AG20443 (cell line): ENCODE measurements around the gene ZNF343.

ENCODE experiments used
- DNase-seq: peaks from one replicate; pipeline ENCODE4 v3.0.0; 2012; ENCODE audit warnings: low spot score, mixed read lengths

The ZNF343 gene

DNA sequence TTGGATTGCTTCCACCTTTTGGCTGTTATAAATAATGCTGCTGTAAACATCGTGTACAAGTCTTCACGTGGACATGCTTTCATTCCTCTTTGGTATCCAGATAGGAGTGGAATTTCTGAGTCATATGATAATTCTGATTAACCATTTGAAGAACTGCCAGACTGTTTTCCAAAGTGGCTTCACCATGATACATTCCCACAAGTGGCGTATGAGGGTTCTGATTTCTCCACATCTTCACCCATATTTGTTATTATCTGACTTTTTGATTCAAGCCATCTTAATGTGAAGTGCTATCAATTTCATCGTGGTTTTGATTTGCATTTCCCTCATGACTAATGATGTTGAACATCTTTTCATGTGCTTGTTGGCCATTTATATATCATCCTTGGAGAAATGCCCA, 35.2 kb downstream of the ZNF343 start:
- peak; percentile 17 for DNase-seq

DNA sequence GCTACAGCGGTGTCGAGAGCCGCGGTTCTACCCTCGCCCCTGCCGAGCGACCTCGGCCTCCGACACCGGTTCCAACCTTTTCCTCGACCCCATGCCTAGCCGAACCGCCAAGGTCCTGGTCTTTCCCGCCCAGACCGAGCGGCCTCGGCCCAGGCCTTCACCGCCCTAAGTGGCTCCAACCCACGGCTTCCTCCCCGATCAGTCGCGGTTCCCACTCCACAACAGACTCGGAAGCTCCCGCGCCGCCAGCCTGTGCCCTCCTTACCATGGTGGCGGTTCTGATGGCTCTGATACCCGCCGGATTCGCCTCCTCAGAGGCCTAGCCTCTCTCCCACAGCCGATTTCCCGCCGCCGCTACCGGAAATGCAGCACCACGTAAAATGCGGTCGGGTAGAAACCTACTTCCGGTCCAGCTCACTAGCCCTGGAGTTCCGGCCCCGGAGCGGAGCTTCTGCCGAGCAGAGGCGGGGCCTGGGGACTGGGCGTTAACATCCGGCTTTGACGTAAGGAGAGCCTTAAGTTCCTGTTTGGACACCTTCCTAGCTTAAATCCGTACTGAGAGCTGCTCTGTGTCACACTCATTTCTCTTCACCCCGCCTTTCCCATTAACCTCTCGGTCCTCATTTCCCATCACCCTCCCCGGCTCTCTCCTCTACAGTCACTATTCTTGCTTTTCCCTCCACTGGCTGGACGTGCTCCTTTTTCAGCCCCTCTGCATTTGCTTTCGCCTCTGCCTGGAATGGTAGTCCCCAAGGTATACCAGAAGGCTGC, 38.1 kb downstream of the ZNF343 start, which contains the start of gene SNRPB:
Gene SNRPB (minus strand): TSS at position 367 of the 771 bp plus-strand sequence. CDS start 99 bp downstream, at position 268.
- DNase-seq = peak; percentile 98

DNA sequence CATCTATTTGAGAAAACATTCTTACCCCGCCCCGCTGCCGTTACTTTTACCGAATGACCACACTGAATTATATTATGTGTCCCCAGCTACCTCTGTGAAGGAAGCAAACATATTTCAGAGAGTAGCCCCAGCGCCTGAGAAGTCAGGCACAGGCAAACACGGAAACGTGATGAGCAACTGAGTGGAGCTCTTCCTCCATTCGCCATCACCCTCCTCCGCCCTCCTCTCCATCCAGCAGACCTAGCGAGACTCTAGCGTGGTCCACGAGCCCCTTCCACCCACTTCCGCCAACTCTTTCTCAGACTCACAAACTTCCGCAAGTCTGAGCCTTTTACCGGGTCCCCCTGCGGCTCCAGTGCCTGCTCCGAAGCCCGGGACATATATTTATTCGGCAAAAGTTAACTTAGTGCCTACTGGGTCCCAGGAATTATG, 38.7 kb downstream of the ZNF343 start:
- peak; percentile 70 for DNase-seq

DNA sequence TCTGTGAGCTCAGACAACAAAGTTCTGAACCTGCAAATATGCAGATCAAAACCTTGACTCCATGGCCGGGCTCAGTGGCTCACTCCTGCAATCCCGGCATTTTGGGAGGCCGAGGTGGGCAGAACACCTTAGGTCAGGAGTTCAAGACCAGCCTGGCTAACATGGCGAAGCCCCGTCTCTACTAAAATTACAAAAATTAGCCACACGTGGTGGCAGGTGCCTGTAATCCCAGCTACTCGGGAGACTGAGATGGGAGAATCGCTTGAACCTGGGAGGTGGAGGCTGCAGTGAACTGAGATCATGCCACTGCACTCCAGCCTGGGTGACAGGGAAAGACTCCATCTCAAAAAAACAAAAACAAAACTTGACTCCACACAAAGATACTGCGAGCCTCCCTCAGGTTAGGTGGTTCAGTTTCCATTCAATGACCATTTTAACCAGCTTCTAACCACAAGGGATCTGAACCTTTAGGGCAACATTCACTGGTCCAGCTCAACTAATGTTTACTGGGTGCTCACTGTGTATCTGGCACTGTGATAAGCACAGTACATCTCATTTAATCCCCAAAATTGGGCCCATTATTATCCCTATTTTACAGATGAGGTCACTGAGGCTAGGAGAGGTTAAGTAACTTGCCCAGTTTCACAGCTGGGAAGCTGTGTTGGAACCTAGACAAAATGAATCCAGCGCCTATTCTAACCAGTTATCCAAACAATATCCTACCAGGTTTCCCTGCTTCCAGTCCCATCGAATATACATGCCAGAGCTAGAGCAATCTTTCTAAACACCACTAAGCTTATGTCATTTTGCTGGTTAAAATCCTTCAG, 39.9 kb downstream of the ZNF343 start:
- no peak for DNase-seq

DNA sequence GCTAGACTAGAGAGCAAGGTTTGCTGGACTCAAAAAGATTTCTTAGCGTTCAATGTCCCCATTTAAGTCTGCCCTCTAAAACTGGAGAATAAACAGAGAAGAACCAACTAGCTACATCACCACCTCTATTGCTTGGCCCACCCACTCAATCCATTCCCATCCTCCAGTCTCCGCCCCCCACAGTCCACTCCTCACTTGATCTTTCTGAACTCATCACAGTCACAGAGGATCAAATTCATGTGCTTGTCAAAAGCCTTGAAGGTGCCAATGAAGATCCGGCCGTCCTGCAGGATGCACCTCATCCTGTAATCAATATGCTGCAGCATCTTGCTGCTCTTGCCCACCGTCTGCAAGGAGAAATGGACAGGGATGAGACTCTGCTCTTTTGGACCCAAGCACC, 41.3 kb downstream of the ZNF343 start:
- DNase-seq = no peak

DNA sequence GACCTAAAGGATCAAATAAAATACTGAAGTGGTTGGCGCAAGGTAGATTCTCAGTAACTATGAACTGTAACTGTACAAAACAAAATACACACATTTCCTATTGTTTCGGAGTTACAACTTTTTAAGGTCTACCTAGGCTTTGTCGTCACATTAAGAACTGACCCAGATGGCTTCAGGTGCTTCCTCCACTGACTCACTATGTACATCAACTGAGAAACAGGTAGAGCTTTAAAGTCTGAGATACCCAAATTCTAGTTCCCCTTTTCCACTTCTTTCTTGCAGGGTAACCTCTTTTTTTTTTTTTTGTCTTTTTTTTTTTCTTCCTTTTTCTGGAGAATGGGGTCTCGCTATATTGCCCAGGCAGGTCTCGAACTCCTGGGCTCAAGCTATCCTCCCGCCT, 43.6 kb downstream of the ZNF343 start:
- no peak for DNase-seq

DNA sequence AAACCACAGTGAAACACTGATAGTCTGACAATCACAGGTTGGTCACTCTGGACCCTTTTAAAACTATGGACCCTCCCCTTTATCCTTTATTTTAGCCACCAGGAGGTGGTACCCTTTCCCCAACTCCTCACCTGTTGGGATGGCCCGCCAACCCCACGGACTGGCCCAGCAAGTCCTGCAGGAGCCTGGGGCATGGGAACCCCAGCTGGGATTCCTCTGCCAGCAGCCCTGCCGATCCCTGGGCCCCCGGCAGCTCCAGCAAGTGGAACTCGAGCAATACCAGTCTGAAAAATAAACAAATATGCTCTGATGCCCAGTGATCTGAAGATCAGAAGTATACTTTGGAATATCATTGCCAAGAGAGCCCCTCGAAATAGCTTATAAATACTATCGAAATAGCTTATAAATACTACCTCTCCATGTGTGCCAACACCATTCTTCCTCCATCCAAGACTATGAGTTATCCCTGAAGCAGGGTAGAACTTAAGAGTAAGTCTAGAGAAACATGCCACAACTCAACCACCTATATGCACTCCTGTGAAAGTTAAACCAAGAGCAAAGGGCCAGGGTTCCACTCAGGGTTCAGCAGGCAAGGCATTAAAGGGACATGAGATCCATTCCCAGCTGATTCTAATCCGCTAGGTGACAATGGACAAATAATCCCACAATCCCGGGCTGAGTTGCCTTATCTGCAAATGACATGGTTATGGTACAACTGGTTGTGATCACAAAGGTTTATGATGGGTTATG, 44.9 kb downstream of the ZNF343 start:
- DNase-seq = no peak

DNA sequence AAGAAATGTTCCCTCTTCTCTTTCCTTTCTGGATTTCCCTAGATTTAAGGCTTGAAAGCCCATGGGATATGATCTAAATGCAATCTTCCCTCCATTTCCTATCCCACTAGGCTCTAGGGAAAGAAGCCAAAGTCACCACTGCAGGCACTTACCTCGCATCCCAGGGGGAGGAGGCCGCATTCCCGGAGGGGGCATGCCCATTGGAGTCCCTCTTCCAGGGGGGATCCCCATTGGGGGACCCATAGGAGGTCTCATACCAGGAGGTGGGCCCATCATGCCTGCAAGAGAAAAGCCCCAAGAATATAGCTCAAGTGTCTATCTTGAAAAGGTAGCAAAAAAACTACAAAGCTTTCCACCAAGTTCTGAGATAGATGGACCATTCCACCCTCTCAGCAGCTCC, 46.2 kb downstream of the ZNF343 start:
- DNase-seq = no peak

DNA sequence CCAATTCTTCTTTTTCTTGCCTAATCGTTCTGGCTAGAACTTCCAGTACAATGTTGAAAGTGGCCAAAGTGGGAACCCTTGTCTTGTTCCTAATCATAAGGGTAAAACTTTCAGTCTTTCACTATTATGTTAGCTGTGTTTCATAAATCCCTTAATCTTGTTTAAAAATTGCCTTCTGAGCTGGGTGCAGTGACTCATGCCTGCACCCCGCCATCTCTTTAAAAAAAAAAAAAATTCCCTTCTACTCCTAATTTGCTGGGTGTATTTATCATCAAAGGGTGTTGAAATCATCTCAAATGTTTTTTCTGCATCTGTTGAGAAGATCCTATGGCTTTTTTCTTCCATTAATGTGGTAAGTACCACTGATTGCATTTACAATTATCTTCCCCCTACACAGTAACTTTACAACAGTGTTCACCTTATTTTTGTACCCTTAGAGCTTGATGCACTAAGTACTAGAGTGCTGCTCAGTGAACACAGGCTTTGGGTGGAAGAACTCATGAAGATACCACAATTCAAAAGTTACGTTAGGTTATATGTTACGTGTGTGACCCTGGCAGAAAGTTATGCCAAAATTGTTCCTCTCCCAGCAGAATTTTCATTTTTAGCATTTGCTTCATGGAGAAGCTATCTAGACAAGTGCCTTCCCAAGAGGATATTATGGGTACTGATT, 47.8 kb downstream of the ZNF343 start:
- no peak for DNase-seq

DNA sequence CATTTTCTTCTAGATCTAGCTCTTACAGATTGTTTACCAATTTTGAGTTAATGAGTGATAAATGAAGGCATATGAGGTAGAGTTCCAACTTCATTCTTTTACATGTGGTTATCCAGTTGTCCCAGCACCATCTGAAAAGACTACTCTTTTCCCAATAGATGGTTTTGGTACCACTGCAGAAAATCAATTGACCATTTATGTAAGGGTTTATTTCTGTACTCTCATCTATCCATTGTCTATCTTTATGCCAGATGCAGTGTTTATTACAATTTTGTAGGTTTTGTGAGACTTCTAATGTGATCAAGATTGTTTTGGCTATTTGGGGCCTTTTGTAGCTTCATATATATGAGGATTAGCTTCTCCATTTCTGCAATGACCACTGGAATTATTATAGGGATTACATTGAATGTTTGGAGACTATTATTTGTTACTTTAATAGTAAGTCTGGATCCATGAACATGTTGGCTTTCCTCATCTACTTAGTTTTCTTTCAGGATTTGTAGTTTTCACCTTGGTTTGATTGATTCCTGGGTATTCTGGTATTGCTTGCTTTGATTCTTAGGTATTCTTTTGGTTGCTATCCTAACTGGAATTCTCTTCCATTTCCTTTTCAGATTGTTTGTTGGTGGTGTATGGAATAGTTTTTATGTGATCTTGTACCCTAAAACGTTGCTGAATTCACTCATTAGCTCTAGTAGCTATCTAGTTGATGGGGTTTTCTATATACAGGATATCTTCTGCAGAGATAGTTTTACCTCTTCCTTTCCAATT, 48.5 kb downstream of the ZNF343 start:
- DNase-seq = no peak

DNA sequence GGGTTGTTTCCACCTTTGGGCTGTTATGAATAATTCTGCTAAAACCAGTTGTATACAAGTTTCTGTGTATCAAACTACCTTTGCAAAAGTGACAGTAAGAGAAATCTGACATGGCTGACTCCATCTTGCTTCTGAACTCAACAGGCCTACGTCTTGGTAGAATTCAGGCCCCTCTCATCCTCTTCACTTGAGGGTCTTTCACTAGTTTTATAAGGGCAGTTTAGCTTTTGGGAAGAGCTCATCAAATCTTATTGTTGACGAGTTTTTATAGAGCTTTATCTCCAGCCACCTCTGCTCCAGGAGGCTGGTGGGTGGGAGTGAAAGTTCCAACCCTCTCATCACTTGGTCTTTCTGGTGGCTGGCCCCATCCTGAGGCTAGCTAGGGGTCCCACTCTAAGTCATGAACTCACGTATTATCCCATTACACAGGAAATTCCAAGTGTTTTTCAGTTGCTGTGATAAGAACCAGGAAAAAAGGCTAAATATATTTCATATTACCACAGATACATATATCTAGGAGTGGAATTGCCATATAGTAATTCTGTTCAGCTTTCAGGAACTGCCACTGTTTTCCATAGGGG, 49.7 kb downstream of the ZNF343 start:
- DNase-seq = no peak

DNA sequence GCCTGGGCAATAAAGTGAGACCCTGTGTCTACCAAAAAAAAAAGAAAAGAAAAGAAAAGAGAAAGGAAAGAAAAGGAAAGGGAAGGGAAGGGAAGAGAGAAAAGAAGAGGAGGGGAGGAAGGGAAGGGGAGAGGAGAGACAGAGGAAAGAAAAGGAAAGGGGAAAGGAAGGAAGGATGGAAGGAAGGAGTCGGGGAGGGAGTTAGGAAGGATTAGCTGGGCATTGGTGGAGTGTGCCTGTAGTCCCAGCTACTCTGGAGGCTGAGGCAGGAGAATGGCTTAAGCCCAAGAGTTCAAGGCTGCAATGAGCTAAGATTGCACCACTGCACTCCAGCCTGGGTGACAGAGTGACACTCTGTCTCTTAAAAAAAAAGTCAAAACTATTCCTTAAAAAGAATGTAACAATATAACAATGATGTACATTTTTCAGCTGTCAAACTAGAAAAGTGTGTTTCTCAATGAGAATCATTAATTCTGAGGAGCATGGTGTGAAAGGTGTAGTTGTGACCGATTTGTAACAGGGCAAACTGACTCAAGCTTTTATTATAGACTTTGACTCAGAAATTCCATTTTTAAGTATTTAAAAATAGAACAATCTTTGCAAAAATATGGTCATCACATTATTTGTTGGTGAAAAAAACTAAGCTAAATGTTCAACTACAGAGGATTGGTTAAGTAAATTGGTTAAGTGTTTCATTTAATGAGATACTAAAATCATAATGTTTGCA, 52.8 kb downstream of the ZNF343 start:
- DNase-seq = no peak

DNA sequence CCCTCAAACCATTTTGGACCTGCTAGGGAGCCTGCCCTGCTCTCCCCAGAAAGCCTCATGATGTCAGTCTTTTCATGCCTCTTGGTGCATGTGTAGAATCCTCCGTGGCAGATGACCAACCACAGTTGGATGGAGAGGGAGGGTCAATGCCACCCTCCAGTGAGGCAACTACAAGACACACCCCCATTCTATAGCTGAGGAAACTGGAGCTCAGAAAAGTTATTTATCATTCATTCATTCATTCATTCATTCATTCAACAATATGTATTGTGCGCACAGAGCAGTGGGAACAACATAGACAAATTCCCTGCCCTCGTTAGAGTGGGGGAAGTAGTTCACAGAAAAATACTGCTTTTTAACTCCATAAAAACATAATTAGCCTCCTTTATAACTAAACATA, 54.9 kb downstream of the ZNF343 start:
- no peak for DNase-seq

DNA sequence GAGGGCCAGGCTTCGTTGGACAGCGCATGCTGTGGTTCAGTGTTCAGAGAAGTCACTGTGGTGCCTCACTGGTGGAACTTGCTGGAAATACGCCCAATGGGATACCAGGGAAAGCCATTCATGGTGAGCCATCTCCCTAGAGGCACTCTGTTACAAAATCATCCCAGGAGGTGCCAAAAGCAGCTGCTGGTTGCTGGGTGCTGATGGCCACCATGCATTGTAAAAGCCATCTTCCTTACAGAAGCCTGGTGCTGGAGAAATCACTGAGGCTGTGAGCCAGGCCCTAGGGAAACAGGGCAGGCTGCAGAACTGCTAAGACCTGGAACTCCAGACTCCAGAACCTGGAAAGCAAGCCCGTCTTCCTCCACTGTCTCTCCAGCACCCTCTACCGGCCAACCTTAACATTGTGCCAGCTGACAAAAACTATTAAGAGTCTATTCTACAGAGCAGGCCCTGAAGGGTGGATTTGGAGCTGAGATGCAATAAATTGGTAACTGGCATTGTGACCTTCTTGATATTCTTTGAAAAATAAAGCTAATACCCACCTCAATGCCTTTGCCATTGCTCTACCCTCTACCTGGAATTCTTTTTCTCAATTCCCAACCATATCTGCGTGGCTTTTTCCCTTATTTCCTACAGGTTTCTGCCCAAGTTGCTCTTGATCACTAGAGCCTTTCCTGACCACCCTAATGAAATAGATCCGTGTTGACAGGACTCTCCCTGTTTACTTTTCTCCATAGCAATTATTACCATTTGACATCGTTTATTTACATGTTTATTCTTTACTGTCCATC, 56.6 kb downstream of the ZNF343 start:
- DNase-seq = peak; percentile 87

DNA sequence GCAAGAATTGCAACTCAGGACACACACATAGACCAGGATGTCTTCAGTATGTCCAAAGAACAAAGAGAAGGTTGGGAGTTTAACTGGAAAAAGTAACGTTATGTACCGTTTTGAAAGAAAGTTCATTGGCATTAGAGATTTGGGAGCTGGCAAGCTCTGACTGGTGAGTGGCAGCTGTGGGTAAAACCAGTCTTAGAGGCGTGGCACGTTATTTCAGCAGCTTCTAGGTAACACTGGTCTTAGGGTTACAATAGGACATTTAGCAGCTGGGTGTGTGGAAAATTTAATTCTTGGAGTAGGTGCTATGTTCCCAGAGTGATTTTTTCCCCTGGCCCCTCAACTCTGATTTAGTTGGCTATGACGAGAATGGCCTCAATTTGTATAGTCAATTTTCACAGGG, 57.3 kb downstream of the ZNF343 start:
- no peak for DNase-seq

DNA sequence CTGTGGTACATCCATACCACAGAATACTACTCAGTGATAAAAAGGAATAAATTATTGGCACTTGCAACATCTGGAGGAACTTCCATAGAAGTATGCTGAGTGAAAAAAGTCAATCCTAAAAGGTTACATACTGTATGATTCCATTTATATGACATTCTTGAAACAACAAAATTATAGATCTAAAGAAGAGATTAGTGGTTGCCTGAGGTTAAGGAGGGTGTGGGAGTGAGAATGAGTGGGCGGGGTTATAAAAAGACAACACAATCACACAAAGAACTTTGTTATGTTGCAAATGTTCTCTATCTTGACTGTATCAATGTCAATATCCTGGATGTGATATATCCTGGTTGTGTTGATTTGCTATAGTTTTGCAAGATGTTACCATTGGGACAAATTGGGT, 59.3 kb downstream of the ZNF343 start:
- DNase-seq = no peak

DNA sequence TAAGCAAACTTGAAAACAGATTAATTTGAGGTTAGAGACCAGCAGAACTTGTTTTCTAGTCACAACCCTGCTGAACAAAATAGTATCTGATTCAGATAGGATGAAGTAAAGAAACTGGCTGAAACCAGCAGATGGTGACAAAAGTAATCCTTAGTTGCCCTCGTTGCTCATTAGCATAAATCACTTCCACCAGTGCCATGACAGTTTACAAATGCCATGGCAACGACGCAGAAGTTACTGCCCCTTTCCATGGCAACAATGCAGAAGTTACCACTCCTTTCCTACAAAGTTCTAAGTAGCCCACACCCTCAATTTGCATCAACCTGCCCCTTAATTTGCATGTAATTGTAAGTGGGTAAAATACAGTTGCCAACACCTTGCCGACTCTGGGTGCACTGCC, 61.9 kb downstream of the ZNF343 start:
- no peak for DNase-seq
